ENCODE data around the gene IFI44. TPM values are rescaled to one million over a fixed set of nuclear protein-coding genes. Genes with fewer than 3 reads are reported as not detected.
A peak's percentile ranks its signal among the peaks of the same experiment; 100 is the strongest.

IFI44 gene
- polyA plus RNA-seq, 1 of the 3 experiments (the other 2 are of a cell fraction) = 6.5 TPM

DNA sequence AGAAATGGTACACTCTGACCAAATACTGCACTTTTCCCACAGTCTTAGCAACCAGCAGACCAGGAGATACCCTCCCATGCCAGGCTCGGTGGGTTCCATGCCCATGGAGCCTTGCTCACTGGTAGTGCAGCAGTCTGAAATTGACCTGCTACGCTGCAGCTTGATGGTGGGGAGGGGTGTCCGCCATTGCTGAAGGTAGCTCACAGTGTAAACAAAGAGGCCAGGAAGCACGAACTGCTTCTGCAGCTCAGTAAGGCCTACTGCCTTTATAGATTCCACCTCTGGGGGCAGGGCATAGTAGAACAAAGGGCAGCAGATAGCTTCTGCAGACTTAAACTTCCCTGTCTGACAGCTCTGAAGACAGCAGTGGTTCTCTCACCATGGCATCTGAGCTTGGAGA is 41.7 kb upstream of the IFI44 start:
- TF ChIP-seq FOSL2 (IDR thresholded peaks at IDR 0.05; ENCODE audit: borderline replicate concordance, low read depth) (no peak), JUND (IDR thresholded peaks at IDR 0.05) (no peak), FOXM1 (IDR thresholded peaks at IDR 0.05; ENCODE audit: low read depth) (no peak), RXRA (IDR thresholded peaks at IDR 0.05; ENCODE audit: borderline replicate concordance, low read depth) (no peak), GATA2 (CRISPR knock-in tag; IDR thresholded peaks at IDR 0.05) (no peak), TEAD4 (IDR thresholded peaks at IDR 0.05; ENCODE audit: borderline replicate concordance, insufficient read depth) (no peak)
- Histone ChIP-seq H3K9ac (no peak overlapping the region), H4K20me1 (ENCODE audit: insufficient read depth) (no peaks in the 10 kb centered on the region), H3K4me2 (no peak overlapping the region), H3K27ac (ENCODE audit: low read depth in 2 of 2, low read length in 1 of 2) (no peak overlapping the region), H3K4me3 (ENCODE audit: low read depth in 2 of 2, low read length in 1 of 2) (no peak overlapping the region), H3K36me3 (replicated peaks in 1 of 2; ENCODE audit: control insufficient read depth in 1 of 2, insufficient read depth in 2 of 2, low read length in 1 of 2) (no peaks in the 10 kb centered on the region), H2AFZ (ENCODE audit: low read depth) (no peak overlapping the region), H3K9me2 (no peaks in the 10 kb centered on the region), H3K27me3 (ENCODE audit: insufficient read depth) (no peaks in the 10 kb centered on the region), H3F3A (replicated peaks; ENCODE audit: insufficient read depth) (no peaks in the 10 kb centered on the region), H3K4me1 (ENCODE audit: control insufficient read depth in 1 of 2, insufficient read depth in 2 of 2, low read depth in 1 of 2, low read length in 1 of 2) (peaks cover 0 to 5% of the 10 kb centered on the region in 2 experiments; a peak in 1 of 4 replicates), H3K79me2 (ENCODE audit: insufficient read depth) (no peaks in the 10 kb centered on the region), H3K9me3 (no peaks in the 10 kb centered on the region)
- POLR2A ChIA-PET = no interaction called here
- WGBS (ENCODE audit: low lambda C conversion rate) = no CpG with 5 or more reads among the region's 4 CpGs
- DNase-seq = no peak
- CTCF ChIA-PET = interaction anchor here (0.5 to 12.9 kb wide), 39 partner anchors 9 to 486 kb away, joined by 3 to 207 read pairs (median 4); partner anchors contain the start of gene IFI44L

DNA sequence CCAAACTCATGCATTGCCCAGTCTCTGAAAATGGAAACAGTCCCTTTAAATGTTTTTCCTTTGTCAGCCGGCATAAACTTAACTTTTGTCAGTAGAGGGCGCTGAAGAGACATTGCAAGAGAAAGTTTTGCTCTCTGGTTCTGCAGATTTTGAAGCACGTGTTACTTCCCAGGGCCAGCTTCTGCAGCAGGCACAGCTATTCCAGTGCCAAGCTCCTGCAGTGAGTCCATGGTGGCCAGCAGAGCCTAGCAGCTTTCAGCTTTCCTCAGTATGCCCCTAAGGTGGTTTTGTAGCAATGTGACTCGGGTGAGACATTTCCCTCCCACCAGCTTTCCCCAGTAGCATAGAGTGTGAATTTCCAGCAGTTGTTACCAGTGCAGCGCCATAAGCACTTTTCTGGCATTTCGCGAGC is 32.0 kb upstream of the IFI44 start:
- no peak overlapping the region; a peak in 1 of 4 replicates for H3K4me3 ChIP-seq (ENCODE audit: low read depth in 2 of 2, low read length in 1 of 2)
- peak; percentile 44 for DNase-seq
- no peaks in the 10 kb centered on the region for H3K27me3 ChIP-seq (ENCODE audit: insufficient read depth)
- H3K79me2 ChIP-seq (ENCODE audit: insufficient read depth) = no peaks in the 10 kb centered on the region
- H3K4me2 ChIP-seq = no peak overlapping the region
- POLR2A ChIA-PET = no interaction called here
- H3K9me3 ChIP-seq = no peaks in the 10 kb centered on the region
- H3F3A ChIP-seq (replicated peaks; ENCODE audit: insufficient read depth) = peaks cover 29% of the 10 kb centered on the region
- CTCF ChIA-PET = interaction anchor here (0.6 to 2.5 kb wide), 44 partner anchors 9 to 1283 kb away, joined by 3 to 61 read pairs (median 4); no protein-coding TSS in a partner anchor
- peaks cover 6 to 24% of the 10 kb centered on the region in 2 experiments; a peak in 3 of 4 replicates for H3K4me1 ChIP-seq (ENCODE audit: control insufficient read depth in 1 of 2, insufficient read depth in 2 of 2, low read depth in 1 of 2, low read length in 1 of 2)
- no peaks in the 10 kb centered on the region for H4K20me1 ChIP-seq (ENCODE audit: insufficient read depth)
- H3K9me2 ChIP-seq = no peaks in the 10 kb centered on the region
- 48% methylated on average over 7 of the region's 7 CpGs for WGBS (ENCODE audit: low lambda C conversion rate)
- no peak overlapping the region for H3K9ac ChIP-seq
- no peaks in the 10 kb centered on the region for H3K36me3 ChIP-seq (replicated peaks in 1 of 2; ENCODE audit: control insufficient read depth in 1 of 2, insufficient read depth in 2 of 2, low read length in 1 of 2)
- H2AFZ ChIP-seq (ENCODE audit: low read depth) = no peak overlapping the region
- no peak overlapping the region for H3K27ac ChIP-seq (ENCODE audit: low read depth in 2 of 2, low read length in 1 of 2)
- no peak; the same call in 1 of the 2 replicates for TF ChIP-seq TAF1 (IDR thresholded peaks at IDR 0.05; ENCODE audit: borderline replicate concordance, low read depth, low read length)
- TF ChIP-seq SIN3A (IDR thresholded peaks at IDR 0.05; ENCODE audit: borderline replicate concordance, low read depth, low read length) = peak; percentile 70; the same call in 1 of the 2 replicates
- TF ChIP-seq GATA2 (CRISPR knock-in tag; IDR thresholded peaks at IDR 0.05) = no peak
- no peak for TF ChIP-seq NRF1 (IDR thresholded peaks at IDR 0.05; ENCODE audit: low read depth, low read length)
- TF ChIP-seq NFIC (IDR thresholded peaks at IDR 0.05; ENCODE audit: borderline replicate concordance) = peak; percentile 50; the same call in 1 of the 2 replicates
- no peak for TF ChIP-seq FOXM1 (IDR thresholded peaks at IDR 0.05; ENCODE audit: low read depth)
- TF ChIP-seq, protein P1, sequence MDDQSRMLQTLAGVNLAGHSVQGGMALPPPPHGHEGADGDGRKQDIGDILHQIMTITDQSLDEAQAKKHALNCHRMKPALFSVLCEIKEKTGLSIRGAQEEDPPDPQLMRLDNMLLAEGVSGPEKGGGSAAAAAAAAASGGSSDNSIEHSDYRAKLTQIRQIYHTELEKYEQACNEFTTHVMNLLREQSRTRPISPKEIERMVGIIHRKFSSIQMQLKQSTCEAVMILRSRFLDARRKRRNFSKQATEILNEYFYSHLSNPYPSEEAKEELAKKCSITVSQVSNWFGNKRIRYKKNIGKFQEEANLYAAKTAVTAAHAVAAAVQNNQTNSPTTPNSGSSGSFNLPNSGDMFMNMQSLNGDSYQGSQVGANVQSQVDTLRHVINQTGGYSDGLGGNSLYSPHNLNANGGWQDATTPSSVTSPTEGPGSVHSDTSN (IDR thresholded peaks at IDR 0.05) = no peak
- peak; percentile 45; the same call in 1 of the 2 replicates for TF ChIP-seq RFX5 (IDR thresholded peaks at IDR 0.05; ENCODE audit: low read length)
- TF ChIP-seq GABPA (IDR thresholded peaks at IDR 0.05; ENCODE audit: low read depth) = no peak
- TF ChIP-seq TEAD4 (IDR thresholded peaks at IDR 0.05; ENCODE audit: borderline replicate concordance, insufficient read depth) = no peak
- no peak for TF ChIP-seq EZH2phosphoT487 (IDR thresholded peaks at IDR 0.05; ENCODE audit: borderline replicate concordance, low read depth)
- TF ChIP-seq, protein P2, sequence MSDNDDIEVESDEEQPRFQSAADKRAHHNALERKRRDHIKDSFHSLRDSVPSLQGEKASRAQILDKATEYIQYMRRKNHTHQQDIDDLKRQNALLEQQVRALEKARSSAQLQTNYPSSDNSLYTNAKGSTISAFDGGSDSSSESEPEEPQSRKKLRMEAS (IDR thresholded peaks at IDR 0.05; ENCODE audit: low read depth) = peak; percentile 99
- no peak for TF ChIP-seq USF1 (IDR thresholded peaks at IDR 0.05; ENCODE audit: borderline replicate concordance, low read depth)
- no peak for TF ChIP-seq FOXJ3 (CRISPR knock-in tag; IDR thresholded peaks at IDR 0.05)
- TF ChIP-seq JUND (IDR thresholded peaks at IDR 0.05) = no peak
- peak in 1 of 2 experiments; percentile 21; a peak in 1 of 4 replicates for TF ChIP-seq EP300 (IDR thresholded peaks at IDR 0.05; ENCODE audit: borderline replicate concordance in 1 of 2, low read depth in 1 of 2, low read length in 1 of 2)
- TF ChIP-seq MEF2A (IDR thresholded peaks at IDR 0.05; ENCODE audit: borderline replicate concordance, low read depth) = no peak
- TF ChIP-seq CHD2 (IDR thresholded peaks at IDR 0.05; ENCODE audit: low read length, partially characterized antibody) = no peak
- peak; percentile 86 for TF ChIP-seq SMC3 (IDR thresholded peaks at IDR 0.05; ENCODE audit: low read depth, low read length)
- TF ChIP-seq FOSL2 (IDR thresholded peaks at IDR 0.05; ENCODE audit: borderline replicate concordance, low read depth) = no peak
- TF ChIP-seq RCOR1 (IDR thresholded peaks at IDR 0.05; ENCODE audit: low read length) = peak; percentile 65
- TF ChIP-seq ELF1 (IDR thresholded peaks at IDR 0.05) = no peak
- no peak for TF ChIP-seq USF2 (IDR thresholded peaks at IDR 0.05; ENCODE audit: borderline replicate concordance, low read depth, low read length)
- TF ChIP-seq RXRA (IDR thresholded peaks at IDR 0.05; ENCODE audit: borderline replicate concordance, low read depth) = no peak
- TF ChIP-seq MXI1 (IDR thresholded peaks at IDR 0.05; ENCODE audit: low read depth, low read length) = peak; percentile 98
- no peak for TF ChIP-seq TCF12 (IDR thresholded peaks at IDR 0.05)
- TF ChIP-seq YY1 (IDR thresholded peaks at IDR 0.05; ENCODE audit: low read depth) = no peak
- TF ChIP-seq POLR2AphosphoS5 (IDR thresholded peaks at IDR 0.05; ENCODE audit: low read depth, low read length) = no peak
